G401 (cell line): ENCODE results near the gene STK40. TPM values are rescaled to one million over a fixed set of nuclear protein-coding genes. Genes with fewer than 3 reads are reported as not detected.

Experiments
- DNase-seq: peaks from one replicate; pipeline ENCODE4 v3.0.0-alpha.2; 2015; ENCODE audit warnings: low spot score
- in situ Hi-C: cut with HindIII; loops from 2 replicates; pipeline ENCODE4 v1.10.0; 2016; ENCODE audit warnings: low sequenced_read_pairs, mixed read lengths
- total RNA-seq: library from RNA; depleted of rRNA; stranded (reverse); fragments of >200 nt; shearing (Covaris generic); gene quantifications from 2 replicates; pipeline ENCODE4 v1.2.3, GENCODE V29; 2014

Gene STK40
- total RNA-seq, 1 experiment from 2014 or later, result 13.6 TPM

DNA sequence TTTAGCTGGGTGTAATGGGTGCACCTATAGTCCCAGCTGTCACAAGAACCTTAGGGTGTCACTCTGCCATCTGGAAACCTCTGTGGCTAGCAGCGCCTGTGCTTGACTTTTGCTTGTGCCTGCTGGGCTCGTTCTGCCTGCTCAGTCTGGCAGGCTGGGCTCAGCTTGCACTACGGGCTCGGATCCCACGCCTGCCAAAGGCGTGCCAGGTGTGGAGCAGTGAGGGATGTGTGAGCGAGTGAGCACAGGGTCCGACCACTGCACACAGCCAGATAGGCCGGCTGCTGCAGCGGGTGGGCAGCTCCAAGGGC lies 14.7 kb upstream of the STK40 start:
- in situ Hi-C loops, result no loop called here

GRCh38 chr1:36398370-36398977 lies 12.8 kb upstream of the STK40 start:
- in situ Hi-C loops, result no loop called here
- DNase-seq, result no peak

More for the DNA sequence above, 14.7 kb upstream of the STK40 start:
- DNase-seq, result no peak

DNA sequence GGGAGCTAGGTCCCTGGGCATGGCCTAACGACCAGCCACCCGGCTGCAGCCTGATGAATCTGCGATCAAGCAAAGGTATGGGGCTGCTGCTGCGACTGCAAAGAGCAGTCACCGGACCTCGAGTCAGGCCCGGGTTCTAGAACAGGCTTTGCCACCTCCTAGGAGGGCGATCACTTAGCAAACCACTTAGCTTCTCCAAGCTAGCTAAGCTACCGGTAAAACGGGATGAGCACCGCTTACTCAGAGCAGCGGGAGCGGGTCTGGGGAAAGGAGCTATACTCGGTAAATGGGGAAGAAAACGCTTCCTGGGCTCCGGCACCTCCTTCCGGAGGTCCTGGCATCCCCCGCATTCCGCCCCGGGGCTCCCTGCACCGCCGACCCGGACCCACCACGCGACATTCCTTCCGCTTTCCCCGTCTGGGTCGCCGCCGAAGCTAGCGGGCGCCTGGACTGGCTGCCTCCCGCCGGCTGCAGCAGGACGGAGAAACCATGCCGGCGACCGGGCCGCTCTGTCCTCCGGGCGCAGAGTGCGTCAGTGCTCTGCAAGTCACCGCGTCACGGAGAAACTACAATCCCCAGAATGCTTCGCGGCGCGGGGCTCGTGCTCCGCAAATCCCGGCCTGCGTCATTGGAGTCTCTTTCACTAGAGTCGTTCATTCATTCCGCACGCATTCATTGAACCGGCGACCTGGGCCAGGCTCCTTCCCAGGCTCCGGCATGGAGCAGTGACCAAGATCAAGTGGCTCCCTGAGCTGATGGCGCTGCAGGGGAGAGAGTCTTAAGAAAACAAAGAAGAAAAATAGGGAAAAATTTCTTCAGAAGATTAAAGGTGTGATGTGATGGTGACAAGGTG lies 11.9 kb upstream of the STK40 start, which contains the start of gene LSM10:
TSS of gene LSM10 (minus strand) at position 531 of the 853 bp plus-strand sequence. CDS start 3,779 bp downstream, outside the sequence.
- DNase-seq, result peak; percentile 97
- in situ Hi-C loops, result no loop called here

GRCh38 chr1:36397083-36397377 lies 11.3 kb upstream of the STK40 start:
- no peak for DNase-seq
- in situ Hi-C loops, result no loop called here

GRCh38 chr1:36396359-36396758 lies 10.6 kb upstream of the STK40 start:
- DNase-seq, result no peak
- in situ Hi-C loops, result no loop called here

DNA sequence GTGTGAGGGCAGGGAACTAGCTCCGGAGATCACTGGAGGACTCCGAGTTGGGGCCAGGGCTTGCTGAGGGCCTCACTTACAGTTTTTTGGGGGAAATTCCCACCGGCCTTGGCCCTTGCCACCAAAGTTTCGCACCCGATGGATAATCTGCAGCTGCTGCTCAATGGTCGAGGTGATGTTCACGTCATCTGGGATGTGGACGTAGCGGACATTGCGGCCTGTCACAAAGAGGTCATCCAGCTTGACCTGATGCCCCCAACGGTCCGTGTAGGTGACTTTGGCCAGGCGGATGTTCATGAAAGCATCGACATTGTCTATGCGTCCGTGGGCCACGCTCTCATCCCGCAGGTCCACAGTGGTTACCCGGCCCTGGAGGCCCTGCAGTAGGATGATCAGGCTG lies 8.0 kb upstream of the STK40 start:
- in situ Hi-C loops, result no loop called here
- DNase-seq, result no peak

- in situ Hi-C loops, result no loop called here
- no peak for DNase-seq
Observed at GRCh38 chr1:36392836-36393235, 7.1 kb upstream of the STK40 start.

DNA sequence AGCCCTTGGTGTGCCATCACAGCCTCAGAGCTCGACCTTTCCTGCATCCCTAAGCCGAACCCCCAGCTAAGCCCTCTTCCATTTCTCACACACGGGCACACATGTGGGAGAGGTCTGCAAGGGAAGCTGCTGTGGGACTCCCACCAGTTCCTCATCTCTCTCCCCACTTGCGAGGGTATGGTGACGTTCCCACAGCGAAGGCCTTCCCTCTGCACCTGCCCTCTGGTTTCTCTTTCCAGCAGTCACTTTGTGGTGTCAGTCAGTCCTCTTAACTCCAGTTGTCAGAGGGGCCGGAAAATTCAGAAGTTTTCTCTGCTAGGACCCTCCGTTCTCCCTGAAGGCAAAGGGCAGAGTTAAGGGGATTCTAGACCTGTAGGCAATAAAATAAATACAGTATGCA lies 5.5 kb upstream of the STK40 start:
- in situ Hi-C loops, result no loop called here

GRCh38 chr1:36390411-36390810 lies 4.7 kb upstream of the STK40 start:
- no peak for DNase-seq
- in situ Hi-C loops, result no loop called here

More for the DNA sequence above, 5.5 kb upstream of the STK40 start:
- no peak for DNase-seq

GRCh38 chr1:36389999-36390398 lies 4.3 kb upstream of the STK40 start:
- in situ Hi-C loops, result no loop called here
- DNase-seq, result no peak

DNA sequence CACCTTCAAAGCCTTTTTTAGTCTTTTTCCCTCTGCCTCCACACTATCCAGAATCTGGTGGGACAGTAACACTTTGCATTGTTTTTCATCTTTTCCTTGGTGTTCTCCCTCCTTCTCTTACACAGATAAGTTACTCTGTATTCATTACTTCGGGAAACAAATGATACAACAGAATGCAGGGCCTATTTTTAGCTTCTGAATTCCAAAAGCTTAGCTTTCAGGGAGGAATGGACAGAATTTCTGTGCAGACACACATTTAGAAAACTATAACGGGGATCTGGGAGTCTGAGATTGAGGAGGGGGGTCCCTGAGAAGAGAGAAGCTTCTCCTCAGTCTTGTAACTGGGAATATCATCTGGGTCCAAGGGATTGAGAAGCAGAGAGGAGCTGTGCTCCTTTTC lies 3.5 kb upstream of the STK40 start:
- no peak for DNase-seq
- in situ Hi-C loops, result no loop called here

- DNase-seq, result no peak
- in situ Hi-C loops, result no loop called here
Observed at GRCh38 chr1:36387141-36387949, 1.6 kb upstream of the STK40 start.

GRCh38 chr1:36386265-36387140 lies 779 bp upstream of the STK40 start:
- in situ Hi-C loops, result no loop called here
- peak; percentile 70 for DNase-seq

- in situ Hi-C loops, result no loop called here
- DNase-seq, result peak; percentile 82
Observed at GRCh38 chr1:36384542-36385409, 948 bp downstream of the STK40 start.

- in situ Hi-C loops, result no loop called here
- DNase-seq, result peak; percentile 47
Observed at GRCh38 chr1:36383240-36383639, 2.5 kb downstream of the STK40 start.

DNA sequence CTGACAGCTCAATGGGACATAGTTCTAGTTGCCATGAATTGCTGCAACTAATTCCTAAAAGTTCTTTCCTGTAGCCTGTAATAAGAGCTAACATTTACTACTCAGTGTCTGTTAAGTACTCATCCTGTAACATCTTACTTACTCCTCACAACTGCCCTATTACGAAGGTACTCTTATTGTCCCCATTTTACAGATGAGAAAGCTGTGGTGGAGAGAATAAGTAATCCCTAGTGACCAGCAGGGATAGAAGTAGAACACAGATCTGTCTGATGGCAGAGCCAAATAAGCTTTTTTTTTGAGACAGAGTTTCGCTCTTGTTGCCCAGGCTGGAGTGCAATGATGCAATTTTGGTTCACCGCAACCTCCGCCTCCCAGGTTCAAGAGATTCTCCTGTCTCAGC lies 3.1 kb downstream of the STK40 start:
- no peak for DNase-seq
- in situ Hi-C loops, result no loop called here

- in situ Hi-C loops, result no loop called here
Observed at GRCh38 chr1:36382231-36382630, 3.5 kb downstream of the STK40 start.

DNA sequence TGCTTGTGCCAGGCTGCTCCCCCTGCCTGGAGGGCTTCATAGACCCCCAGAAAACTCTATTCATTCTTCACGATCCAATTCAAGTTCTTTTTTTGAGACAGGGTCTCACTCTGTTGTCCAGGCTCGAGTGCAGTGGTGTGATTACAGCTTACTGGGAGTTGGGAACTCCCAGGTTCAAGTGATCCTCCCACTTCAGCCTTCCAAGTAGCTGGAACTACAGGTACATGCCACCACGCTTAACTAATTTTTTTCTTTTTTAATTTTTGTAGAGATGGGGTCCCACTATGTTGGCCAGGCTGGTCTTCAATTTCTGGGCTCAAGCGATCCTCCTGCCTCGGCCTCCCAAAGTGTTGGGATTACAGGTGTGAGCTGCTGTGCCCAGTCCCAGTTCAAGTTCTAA lies 4.3 kb downstream of the STK40 start:
- DNase-seq, result no peak
- in situ Hi-C loops, result no loop called here

More at GRCh38 chr1:36382231-36382630, 3.5 kb downstream of the STK40 start:
- DNase-seq, result no peak
